Effector CD8-positive, alpha-beta T cell (primary cell): ENCODE results near the gene HDAC9.

Experiments
- DNase-seq: peaks from one replicate; lab custom pipeline; 2025; lab: John Stamatoyannopoulos, UW
- total RNA-seq, 4 experiments: gene quantifications; one replicate each; lab custom pipeline; 2026; lab: John Stamatoyannopoulos, UW

Gene HDAC9
- total RNA-seq, result 0.88 to 4.1 (median 1.7) reads per million in 4 experiments

DNA sequence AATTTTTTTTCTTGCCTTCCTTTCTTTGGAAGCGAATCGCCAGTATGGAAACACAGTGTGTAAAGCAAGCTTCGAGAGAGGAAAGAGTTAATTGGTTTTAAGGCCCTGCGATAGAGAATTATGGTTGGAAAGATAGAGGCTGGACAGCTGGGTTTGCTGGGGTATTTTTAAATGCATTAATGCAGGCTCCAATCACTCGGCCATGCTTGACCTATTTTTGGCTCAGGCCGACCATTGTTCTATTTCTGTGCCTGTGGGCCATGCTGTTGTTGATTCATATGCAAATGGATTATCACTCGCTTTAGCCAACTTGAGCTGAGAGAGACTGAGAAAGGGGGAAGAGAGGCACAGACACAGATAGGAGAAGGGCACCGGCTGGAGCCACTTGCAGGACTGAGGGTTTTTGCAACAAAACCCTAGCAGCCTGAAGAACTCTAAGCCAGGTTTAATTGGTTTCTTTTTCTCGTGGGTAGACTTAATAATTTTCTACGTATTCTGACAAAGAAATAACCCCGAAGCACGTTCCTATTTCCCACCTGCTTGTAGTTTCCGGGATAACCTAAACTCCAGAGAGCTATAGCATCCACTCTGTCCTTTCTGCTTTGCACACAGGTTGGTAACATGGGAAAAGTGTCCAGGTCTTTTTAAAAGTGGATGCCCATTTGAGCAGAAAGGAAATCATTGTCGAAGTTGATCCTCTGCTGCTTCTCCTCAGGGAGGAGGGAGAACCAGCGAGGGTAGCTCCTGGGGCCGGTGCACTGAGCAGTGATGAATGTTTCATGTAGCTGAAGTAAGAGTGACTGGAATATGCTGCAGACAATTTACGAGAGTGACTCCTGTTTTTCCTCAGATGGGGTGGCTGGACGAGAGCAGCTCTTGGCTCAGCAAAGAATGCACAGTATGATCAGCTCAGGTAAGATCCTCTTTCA lies at the start of gene HDAC9:
TSS of gene HDAC9 (plus strand) at position 338 of the 929 bp plus-strand sequence. CDS start at position 892, 554 bp downstream.
- DNase-seq, result no peak

DNA sequence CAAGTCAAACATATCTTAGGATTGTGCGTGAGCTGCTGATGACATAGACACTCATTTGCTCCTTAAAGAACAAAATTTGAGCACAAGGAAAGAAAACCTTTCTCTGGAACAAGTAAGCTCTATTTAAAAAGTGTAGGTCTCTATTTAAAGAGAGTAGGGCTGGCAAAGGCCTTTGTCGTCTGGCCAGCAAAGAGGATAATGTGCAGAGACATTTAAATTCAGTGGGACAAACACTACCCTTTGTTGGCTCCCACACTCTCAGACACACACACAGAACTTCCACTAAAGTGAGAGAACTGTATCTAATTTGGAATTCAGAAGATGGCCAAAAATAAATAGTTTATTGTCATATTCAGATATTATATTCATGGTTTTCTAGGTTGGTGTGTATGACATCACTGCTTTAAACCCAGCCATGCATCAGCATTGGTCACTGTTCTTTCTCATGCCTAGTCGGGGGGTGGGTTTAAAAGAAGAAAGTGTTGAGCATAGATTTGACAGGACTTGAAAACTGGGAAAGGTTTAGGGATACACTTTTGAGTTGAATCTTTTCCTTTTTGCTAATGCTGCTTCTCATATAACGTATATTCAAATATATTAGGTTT lies 49.5 kb upstream of the HDAC9 start:
- no peak for DNase-seq

DNA sequence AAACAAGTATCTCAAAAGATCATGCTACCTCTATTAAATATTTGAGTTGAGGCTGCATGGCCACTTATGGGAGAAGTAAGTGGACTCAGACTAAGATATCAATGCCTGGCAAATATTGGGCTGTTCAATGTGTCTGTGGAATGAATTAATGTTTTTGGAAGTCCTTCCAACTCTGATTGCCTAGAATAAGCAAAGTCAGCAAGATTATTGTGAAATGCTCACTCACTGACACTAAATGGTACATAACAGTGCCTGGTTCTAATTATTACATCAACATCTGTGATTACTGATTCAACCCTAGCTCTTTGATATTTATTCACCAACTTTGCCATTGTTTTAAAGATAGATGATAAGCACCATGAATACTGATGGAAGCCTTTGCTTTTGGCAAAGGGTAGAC lies 45.5 kb upstream of the HDAC9 start:
- DNase-seq, result no peak

DNA sequence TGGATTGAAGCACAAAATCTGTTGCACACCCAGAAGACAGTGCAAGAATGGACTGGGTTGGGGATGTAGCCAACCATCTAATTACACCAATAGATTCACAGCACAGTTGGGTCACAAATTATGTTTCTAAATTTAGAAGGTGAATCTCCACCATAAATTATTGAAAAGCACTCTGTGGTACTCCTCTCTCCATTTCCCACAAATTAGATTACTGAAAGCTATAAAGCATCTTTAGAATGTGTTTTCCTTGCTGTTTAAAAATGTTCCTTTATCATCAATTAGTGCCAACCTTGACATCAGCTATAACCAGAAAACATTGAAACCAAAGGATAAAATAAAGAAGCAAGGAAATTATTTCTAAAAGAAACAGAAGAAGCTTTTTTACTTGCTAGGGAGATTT lies 39.9 kb upstream of the HDAC9 start:
- no peak for DNase-seq

DNA sequence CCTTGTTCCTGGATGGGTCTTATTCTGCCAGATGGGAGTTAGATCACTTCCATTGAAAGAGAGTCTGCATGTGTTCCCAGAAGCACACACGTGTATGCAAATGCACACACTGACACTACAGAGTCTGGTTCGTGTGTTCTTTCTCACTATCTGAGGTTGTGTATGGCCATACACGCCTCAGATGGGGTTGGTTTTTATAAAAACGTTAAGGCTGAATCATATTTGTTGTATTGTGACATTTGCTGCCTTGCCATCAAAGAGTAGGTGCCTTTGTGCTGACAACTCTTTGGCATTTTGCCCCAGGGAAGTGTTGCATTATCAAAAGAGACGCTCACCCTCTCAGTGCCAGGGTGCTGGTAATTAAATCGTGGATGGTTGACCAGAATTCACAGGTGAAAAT lies 37.7 kb upstream of the HDAC9 start:
- DNase-seq, result no peak

DNA sequence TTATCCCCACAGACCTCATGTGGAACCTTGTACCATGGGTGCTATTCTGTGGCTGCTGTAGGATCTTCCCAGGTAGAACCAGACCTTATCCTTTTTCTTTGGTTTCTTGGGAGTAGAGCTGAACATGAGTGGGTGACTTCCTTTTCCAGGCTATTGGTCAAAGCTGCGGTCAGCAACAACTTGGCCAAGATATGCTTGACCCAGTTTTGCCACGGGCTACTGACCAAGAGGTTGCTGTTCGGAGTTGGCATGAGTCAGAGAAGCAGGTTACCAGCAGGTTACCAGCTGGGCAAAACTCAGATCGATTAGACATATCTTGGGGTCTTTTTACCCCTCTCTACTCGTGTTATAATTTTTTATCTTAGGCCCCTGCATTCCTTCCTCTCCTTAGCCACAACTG lies 36.7 kb upstream of the HDAC9 start:
- no peak for DNase-seq

DNA sequence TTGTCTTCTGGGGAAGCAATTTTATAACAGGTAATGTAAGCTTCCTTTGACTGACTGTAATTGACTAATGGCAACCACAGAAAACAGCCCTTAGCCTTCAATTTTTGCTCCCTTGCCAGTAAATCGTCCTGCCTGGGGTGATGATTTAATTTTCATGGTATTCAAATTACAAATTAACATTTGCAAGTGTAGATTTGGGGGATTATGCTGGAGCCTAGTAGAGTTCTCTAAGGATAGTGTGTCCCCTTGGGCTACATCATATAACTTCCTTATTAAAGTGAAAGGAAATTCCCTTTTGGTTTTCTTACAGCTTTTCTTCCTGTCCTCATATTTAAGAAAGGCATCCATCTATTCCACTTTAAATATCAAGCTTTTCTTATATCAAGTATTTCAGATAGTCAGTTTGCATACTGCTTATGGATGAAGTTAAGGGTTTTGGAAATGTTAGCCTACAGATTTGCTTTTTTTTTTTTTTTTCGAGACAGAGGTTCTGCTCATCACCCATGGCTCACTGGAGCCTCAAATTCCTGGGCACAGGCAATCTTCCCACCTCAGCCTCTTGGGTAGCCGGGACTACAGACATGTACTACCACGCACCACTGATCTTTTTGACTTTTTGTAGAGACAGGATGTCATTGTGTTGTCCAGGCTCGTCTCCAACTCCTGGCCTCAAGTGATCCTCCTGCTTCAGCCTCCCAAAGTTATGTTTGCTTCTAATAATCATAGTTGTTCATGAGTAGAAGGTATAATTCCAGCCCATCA lies 35.9 kb upstream of the HDAC9 start:
- no peak for DNase-seq

DNA sequence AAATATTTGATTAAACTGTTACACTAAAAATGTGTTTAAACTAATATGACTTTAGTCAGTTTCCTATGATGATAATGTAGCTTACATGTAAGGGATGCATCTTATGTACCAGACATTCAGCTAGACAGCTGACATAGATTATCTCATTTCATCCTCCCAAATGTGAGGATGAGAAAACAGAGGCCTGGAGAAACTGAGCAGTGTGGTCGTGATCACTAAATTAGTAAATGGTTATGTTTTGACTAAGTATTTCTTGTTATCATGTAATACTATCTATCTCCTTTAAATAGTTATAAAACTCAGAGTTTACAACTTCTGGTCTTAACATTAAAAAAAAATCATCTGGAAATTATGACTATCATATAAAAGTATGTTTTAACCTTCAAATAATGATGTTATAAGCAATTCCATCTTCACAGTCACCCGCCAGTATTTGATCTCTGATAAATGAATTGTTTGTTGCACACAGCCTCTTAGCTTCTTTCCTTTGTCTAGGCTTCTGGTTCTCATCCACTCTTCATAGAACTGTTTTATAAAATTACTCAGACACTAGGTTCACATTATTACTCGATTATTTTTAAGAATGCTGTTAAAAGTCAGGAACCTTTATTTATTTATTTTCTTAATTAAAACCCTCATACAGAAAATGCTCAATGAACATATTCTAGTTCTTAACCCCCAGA lies 33.6 kb upstream of the HDAC9 start:
- DNase-seq, result no peak

DNA sequence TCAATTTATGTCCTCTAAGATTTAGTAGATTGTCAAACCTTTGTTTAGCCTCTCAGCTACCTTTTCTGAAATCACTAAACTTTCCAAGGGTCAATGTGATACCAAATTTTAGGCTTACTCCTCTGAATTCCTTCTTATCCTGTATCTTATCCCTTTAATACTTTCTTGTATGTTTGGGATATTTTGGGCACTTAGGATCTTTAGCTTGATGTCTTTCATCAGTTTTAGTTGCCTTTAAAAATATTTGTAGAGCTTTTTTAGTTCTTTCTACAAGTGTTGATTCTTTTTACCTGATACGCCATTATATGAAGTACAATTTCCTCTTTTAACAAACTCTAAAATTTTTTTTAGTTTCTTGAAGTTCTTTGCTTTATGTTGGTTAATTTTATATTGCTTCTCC lies 30.7 kb upstream of the HDAC9 start:
- DNase-seq, result no peak

DNA sequence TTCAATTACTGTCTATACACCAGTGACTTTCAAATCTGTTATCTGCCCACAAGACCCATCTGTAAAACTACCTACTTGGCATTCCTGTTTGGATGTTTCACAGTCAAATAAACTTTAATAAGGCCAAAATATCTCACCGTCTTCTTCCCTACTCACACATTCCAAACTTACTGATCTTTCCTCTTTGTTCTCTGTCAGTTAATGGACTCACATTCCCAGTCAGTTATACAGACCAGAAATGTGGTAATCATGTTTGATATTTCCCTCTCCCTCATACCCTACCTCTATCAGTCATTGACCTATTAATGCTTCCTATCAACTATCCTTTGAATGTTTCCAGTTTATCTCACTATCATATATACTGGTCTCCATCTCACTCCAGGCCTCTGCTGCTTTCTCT lies 28.5 kb upstream of the HDAC9 start:
- no peak for DNase-seq

DNA sequence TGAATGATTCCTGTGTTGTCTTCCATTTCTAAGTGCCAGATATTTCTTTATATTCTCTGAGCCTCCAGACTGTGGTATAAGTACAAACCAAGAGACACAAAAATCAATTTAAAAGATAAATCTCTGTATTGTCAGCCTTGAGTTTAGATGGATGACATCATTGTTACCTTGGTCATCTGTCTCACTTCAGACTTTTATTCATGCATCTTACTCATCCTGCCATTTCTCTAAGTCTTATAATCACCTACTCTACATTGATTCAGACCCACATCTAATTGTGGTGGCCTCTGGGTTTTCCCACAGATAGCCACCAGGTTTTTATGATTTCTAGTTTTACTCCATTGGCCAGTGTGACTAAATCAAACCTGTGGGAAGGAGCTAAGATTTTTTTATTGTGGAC lies 26.8 kb upstream of the HDAC9 start:
- DNase-seq, result no peak

DNA sequence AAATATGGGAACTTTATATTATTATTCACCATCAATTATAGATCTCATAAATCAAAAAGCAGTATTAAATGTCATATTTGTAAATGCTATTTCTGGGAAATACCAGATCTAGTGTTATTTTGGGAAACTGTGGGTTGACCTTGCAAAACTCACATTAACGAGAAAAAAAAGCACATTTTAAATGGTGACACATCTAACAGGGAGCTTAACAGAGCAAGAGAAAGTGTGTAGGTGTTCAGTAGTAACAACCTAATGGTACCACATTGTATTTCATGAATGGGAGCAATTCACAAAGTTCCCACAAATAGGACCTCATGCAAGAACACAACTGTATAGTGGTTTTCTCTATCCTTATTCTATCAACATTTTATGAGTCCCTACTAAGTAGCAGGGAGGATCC lies 26.2 kb upstream of the HDAC9 start:
- no peak for DNase-seq

DNA sequence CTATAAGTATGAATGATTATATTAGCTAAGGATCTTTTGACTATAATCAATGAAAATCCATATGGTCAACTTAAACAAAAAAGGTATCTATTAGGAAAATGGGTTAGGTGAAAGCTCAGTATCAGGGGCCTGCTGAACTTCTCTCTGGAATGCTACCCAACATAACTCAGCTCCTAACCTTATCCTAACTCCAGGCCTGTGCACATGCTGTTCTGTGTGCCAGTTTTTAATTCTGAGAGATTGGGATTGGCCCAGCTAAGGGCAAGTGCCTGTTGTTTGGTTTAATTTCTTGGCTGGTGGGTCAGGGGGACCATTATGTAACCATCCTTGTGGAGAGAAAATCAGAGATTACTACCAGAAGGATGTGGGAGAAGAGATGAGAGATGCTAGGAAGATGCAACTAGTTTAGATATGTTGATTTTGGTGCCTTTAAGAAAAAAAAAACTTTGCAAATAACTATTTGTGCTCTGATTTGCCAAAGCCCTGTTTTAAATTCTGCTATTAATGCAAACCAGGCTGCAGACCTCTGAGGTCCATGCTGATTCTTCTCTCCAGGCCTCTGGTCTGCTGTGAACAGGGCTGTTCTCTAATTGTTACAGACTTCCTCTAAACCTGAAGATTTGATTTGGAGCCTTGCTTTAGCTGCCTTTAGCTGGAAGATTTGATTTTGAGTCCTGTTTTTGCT lies 23.9 kb upstream of the HDAC9 start:
- no peak for DNase-seq

DNA sequence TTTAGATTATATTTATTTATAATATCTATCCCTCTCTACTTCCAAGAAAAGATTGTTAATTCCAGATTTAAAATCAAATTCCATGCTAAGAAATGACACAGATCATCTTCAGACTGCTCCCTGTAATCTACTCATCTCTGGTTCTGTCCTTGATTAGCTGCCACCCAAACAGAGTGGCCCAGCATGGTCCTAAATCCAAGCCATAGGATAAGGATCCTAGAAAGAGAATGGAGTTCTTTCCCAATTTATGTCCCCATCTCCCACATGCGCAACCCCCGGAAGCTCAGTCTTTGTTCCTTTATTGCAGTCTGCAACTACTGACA lies 23.4 kb upstream of the HDAC9 start:
- no peak for DNase-seq

DNA sequence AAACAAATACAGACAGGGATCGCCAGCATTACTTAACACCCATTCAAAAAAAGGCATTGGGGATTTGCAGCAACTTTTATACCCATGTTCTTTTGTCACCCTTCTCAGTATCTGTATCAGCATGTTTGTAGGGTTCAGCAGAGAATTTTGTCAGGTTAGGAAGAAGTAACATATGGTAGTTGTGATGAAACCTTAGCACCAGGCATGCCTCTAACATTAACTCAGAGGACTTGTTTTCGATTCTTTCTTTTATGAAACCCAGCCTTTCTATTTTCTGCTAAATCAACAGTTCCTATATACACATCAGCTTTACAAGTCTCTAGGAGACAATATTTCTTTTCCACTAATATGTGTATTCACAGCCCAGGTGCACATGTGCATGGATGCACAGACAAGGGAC lies 22.4 kb upstream of the HDAC9 start:
- DNase-seq, result no peak

DNA sequence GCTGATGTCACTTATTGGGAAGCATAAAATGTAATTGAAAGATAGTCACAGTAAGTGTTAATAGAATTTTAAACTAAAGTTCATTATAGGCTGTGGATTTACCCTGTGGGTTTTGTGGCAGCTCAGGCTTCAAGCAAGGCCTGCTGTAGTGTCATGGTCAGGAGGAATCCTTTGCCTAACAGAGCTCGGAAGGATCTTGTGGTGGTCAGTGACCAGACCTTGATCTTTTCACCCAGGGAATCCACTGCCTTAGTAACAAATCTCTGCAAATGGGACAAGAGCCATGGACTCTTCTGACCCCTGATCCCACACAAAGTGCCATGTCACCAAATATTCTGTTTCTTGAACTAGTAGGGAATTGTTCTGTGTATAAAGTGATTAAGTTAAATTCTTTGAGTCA lies 20.6 kb upstream of the HDAC9 start:
- DNase-seq, result no peak

DNA sequence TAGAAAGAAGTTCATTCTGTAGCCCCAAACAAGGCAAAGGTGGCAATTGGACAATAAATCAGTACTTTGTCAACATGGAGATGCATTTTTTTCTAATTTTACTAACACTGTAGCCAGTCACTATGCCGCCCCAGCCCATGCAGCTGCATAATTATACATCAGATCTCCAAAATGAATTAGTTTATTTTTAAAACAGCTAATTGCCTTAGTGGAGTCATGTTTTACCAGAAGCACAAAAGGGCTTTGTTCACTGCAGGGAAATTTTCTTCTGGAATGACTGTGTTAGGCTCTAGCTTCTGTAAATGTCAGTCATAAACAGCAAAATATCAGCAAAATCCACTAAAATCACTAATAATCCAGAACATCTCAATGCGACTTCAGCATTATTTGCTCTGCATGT lies 20.1 kb upstream of the HDAC9 start:
- no peak for DNase-seq

DNA sequence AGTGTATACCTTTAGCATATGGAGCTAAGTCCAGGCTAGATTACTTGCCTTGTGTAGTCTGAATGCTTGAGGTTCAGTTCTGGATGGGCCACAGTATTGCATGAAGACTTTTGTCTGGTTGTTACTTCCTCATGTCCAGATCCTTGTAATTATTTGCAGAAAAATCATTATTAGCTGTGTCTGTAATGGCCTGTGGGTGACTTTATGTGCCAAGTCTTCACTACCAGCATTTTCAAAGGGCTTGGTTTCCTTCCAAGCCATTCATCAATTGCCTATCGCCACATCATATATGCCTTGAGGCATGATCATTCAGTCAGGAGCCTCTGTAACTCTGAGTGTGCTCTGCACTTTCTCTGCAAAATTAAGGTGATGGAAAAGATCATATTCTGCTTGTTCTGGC lies 13.8 kb upstream of the HDAC9 start:
- no peak for DNase-seq

DNA sequence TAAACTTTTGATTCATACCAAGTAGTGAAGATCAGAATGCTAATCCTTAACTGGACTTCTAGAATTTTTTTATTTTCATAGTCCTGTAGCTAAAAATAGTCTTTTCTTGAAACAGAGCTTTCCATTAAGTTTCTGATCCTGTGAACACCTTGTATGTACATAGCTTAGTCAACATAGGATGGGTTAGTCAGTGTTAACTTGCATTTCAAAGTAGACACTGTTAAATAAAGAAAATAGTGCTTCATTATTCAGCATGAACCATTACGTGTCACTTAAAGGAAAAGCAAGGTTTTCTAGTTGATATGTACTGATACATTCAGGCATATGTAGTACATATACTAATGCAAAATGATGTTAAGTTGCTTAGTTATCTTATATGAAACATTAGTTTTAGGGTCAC lies 7.5 kb upstream of the HDAC9 start:
- DNase-seq, result no peak

DNA sequence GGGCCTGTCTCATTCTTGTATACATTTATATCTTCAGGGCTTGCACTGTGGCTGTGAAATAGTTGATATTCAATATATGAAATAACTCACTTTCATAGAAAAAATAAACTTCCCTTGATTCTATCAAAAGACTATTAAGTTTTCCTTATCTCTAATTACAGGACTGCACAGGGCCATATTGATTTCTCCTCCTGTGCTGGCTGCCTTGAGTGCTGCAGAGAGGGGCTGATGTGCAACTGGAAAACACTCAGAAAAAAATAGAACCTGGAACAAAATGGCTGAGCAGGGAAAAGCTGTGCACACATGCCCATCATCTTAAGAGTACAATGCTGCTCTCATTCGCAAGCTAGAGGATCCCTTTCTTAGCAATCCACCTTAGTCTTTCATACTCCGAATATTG lies 5.9 kb upstream of the HDAC9 start:
- DNase-seq, result no peak

DNA sequence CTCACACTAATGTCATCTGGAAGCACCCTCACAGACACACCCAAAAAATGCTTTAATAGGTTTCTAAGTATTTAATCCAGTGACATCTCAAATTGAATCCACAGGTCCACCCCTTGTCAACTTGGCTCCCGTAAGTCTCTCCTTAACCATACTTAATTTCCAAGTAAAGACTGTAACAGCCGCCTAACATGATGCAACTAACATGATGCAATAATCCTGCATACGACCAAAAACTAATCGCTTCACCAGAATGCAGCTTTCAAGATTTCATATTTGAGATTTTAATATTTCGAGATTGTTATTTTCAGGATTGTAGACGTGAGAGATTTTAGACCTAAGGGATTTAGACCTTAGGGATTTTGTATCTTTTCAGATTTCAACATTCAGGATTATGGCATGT lies 3.7 kb upstream of the HDAC9 start:
- DNase-seq, result no peak

DNA sequence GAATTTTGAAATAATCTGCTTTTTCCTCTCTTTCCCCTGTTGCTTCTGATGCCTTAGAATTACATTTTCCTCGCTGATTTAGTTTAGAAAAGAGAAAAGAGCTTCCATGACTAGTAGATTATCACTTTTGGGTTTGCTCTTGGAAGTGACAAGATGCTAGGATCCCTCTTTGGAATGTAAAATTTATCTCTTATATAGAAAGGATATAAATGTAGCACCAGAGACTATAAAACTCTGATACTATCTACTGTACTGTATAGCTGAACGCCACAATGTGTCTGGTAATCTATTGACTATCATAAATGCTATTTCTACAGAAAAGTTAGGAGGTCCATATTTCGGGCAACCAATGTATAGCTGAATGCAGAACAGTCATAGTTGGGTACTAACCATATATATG lies 1.1 kb upstream of the HDAC9 start:
- DNase-seq, result no peak
